Epithelial cell of proximal tubule (primary cell): ENCODE results near the gene LTBP3. TPM values are rescaled to one million over a fixed set of nuclear protein-coding genes. Genes with fewer than 3 reads are reported as not detected.

ENCODE experiments used
- DNase-seq: peaks from one replicate; pipeline ENCODE4 v3.0.0-alpha.2; 2011; ENCODE audit warnings: low read depth
- H3K4me3 ChIP-seq: 2 replicates; pipeline ENCODE4 v1.5.1; 2011; ENCODE audit warnings: low read depth, mild to moderate bottlenecking, low read length
- total RNA-seq: library from RNA; depleted of rRNA; stranded (reverse); fragments of >200 nt; gene quantifications from 2 replicates; pipeline ENCODE4 v1.2.3, GENCODE V29; 2015
- TF ChIP-seq, protein P1 (sequence below): conservative IDR thresholded peaks from 2 replicates; pipeline ENCODE4 v1.5.1; 2012; ENCODE audit warnings: low read depth, mild to moderate bottlenecking, low read length

The LTBP3 gene
- total RNA-seq, 1 donor from 2014 or later, result 102 TPM

DNA sequence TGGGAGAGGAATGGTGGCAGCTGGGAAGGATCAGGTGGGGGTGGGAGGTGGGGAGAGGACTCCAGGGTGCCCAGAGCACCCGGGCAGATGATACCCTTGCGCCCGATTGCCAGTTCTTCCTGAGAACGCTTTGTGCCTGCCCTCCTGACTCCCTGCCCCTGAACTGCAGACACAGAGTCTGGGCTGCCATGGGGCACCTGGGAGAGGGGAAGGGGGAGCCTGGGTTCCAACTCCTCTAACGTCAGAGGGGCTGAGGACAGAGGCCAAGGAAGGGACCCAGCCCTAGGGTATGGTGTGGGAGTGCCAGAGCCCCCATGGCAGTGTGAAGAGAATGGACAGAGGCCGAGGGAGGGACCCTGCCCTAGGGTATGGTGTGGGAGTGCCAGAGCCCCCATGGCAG, 38.4 kb upstream of the LTBP3 start:
- TF ChIP-seq, protein P1, sequence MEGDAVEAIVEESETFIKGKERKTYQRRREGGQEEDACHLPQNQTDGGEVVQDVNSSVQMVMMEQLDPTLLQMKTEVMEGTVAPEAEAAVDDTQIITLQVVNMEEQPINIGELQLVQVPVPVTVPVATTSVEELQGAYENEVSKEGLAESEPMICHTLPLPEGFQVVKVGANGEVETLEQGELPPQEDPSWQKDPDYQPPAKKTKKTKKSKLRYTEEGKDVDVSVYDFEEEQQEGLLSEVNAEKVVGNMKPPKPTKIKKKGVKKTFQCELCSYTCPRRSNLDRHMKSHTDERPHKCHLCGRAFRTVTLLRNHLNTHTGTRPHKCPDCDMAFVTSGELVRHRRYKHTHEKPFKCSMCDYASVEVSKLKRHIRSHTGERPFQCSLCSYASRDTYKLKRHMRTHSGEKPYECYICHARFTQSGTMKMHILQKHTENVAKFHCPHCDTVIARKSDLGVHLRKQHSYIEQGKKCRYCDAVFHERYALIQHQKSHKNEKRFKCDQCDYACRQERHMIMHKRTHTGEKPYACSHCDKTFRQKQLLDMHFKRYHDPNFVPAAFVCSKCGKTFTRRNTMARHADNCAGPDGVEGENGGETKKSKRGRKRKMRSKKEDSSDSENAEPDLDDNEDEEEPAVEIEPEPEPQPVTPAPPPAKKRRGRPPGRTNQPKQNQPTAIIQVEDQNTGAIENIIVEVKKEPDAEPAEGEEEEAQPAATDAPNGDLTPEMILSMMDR, result no peak
- DNase-seq, result no peak
- no peak overlapping the region for H3K4me3 ChIP-seq

DNA sequence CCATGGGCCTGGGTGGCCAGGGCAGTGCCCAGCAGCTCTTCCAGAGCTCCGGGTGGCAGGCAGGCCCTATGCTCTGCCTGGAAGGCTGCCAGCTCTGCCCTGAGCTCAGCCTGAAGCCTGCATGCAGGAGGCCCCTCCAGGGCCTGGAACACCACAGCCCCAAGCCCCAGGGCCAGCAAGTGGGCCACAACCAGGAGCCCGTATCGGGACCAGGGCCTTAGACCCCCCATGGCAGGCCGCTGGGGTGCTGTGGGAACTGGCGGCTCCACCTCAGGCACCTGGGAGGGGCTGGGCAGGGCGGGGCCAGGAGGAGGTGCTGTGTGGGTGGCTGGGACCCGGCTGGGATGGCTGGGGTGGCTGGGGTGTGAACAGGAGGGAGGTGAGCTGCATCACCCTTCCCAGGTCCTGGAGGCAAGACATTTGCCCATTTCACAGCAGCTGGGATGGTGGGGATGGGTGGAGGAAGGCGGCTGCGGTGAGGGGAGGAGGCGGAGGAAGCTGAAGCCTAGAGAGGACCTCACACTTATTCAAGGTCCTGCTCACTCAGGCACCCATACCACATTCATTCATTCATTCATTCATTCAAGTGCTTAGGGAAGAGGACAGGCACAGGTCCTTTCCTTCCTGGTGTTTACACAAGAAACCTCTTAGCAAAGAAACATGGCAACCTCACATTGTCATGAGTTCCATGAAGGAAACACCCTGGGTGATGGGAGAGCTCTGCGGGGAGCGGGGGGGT, 37.6 kb upstream of the LTBP3 start, which contains the start of gene KCNK7:
TSS of gene KCNK7 (minus strand) at position 258 of the 739 bp plus-strand sequence. CDS start at position 230, 28 bp downstream.
- no peak for DNase-seq
- H3K4me3 ChIP-seq, result no peak within 1 kb of the TSS
- TF ChIP-seq, protein P1, result no peak

DNA sequence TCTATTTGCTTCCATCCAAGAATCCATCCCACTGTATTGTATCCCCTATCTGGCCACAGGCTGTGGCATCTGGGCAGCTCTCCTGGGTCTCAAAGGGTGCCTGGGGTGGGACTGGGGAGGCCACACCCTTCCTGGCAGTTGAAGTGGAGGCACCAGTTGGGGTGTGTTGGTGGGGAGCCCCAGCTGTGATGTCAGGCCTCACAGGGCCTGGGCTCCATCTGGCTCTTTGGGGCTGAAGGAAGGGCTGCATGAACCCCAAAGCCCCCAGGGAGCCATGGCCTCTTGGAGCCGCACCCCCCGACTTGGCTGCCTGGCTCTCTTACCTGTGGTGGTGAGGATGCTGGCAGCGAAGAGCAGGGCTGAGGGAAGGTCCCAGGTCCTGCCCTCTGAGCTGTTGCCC, 37.0 kb upstream of the LTBP3 start:
- no peak for DNase-seq
- TF ChIP-seq, protein P1, result no peak
- no peak overlapping the region for H3K4me3 ChIP-seq

DNA sequence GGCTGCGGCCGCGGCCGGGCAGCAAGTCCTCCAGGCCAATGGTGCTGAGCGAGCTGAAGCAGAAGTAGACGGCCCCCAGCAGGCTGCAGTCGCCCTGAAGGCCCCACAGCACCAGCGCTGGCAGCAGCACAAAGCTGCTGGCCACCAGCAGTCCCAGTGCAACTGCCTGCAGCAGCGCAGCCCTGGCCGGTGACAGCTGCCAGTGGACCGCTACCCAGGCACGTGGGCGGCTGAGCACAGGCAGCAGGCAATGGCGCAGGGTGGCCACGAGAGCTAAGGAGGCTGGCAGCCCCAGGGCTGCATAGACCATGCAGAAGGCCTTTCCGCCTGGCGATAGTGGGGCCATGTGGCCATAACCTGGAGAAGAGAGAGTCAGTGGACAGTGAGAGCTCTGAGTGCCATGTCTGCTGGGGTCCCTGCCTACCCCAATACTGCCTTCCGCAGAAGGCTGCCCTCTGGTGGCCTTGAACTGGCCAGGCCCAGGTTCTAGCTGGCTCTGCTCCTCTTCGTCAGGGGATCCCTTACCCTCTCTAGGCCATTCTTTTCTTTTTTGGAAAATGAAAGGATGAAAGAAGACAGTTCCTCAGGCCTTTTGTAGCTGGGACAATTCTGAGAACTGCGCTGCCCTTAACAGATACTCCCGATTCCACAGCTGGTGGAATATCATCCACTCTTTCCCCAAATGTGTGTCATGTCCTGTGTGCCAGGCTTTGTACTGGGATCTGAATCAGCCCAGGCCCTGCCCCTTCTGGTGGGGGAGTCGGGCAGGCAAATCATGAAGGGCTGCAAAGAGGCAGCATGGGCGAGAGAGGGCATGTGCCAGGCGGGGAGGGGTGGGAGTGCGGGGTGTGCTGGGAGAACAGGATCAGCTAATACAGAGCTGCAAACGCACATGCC, 35.6 kb upstream of the LTBP3 start:
- no peak for DNase-seq
- TF ChIP-seq, protein P1, result peak; percentile 79
- H3K4me3 ChIP-seq, result no peak overlapping the region

DNA sequence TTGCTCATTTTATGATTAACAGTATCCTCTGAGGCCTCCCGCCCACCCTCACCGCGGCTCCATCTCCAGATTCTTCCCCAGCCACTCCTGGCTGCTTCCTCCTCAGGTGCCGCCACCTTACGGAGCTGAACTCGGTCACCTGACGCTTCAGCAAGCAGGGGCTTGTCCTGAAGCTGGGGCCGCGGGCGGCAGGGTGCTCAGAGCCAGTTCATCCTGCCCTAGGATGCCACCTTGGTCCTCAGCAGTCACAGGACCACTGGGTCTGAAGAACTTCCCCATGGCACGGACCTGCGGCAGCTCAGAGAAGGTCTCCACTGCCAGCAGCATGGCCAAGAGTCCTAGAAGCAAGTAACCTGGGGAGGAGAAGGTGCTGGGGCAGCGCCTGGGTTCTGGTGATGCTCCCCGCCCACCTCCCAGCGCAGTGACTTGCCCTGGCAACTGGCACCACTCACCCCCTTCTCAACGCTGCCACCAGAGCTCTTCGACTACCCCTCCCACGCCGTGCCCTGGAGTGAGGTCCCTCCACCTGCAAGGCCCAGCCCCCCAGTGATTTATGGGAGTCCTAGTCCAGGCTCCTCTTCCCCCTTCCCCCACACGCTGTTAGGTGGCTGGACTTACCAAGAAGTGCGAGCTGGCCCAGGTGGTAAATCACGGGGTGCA, 34.8 kb upstream of the LTBP3 start:
- TF ChIP-seq, protein P1, result no peak
- no peak for DNase-seq
- no peak overlapping the region for H3K4me3 ChIP-seq

DNA sequence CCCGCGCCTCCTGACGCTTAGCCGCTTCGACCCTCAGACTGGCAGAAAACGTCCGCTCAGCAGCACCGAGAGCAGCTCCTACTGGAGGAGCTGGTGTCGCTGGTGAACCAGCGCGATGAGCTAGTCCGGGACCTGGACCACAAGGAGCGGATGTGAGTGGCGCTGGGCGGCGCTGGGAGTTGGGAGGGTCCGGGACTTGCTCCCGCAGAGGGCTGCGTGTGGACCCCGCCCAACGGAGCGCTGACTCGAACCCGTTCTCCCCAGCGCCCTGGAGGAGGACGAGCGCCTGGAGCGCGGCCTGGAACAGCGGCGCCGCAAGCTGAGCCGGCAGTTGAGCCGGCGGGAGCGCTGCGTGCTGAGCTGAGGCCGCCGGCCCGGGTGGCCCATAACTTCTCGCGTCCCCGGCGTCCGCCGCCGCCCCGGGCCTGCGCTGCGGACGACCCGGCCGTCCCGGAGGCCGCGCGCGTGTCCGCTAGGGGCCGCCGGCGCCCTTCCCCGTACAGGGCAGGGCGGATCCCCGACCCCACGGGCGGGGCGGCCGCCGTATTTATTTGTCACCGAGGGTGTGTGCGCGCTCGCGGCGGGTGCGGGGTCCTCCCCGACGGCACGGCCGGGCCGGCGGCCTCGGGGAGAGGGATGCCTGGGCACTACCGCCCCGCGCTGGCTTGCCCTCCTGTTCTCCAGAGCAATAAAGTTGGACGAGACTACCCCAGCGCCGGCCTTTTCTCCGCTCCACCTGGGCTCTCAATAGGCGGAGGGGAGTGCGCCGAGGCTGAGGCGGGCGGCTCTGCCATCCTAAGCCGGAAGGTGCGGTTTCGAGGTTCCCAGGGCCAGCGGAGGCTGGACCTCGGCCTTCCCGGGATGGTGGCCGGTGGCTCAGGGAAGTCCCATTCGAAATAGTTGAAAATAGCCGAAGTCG, 34.0 kb upstream of the LTBP3 start:
- TF ChIP-seq, protein P1, result no peak
- no peak for DNase-seq
- H3K4me3 ChIP-seq, result no peak overlapping the region
